NT2/D1 (cell line): ENCODE results near the gene GM2A.
"Not testable (repeated sequence)": the region's sequence is repeated elsewhere in the genome, so short reads cannot be mapped to it uniquely, and the experiment has no call there.

Experiments used
- DNase-seq: peaks from one replicate; pipeline ENCODE4 v3.0.0-alpha.2; 2011; ENCODE audit warnings: low read depth, low spot score
- H3K27me3 ChIP-seq: 2 replicates; pipeline ENCODE4 v1.6.0; 2011; ENCODE audit warnings: mild to moderate bottlenecking; ENCODE audit not compliant: insufficient read length, insufficient read depth
- H3K36me3 ChIP-seq: 2 replicates; pipeline ENCODE4 v1.6.1; 2011; ENCODE audit warnings: mild to moderate bottlenecking, low read length, mixed read lengths; ENCODE audit not compliant: insufficient read depth, insufficient read length
- H3K4me1 ChIP-seq: 2 replicates; pipeline ENCODE4 v1.5.1; 2011; ENCODE audit not compliant: insufficient read depth, insufficient read length
- H3K4me3 ChIP-seq: 2 replicates; pipeline ENCODE4 v1.5.1; 2011; ENCODE audit warnings: low read depth; ENCODE audit not compliant: insufficient read length
- H3K9ac ChIP-seq: 2 replicates; pipeline ENCODE4 v1.6.0; 2011; ENCODE audit warnings: low read depth; ENCODE audit not compliant: insufficient read length
- H3K9me3 ChIP-seq: 2 replicates; pipeline ENCODE4 v1.5.1; 2011; ENCODE audit warnings: mild to moderate bottlenecking, low read length; ENCODE audit not compliant: insufficient read depth
- SUZ12 ChIP-seq: IDR thresholded peaks from 2 replicates; pipeline ENCODE4 v1.6.1; 2011; ENCODE audit not compliant: insufficient read length, insufficient read depth; ENCODE audit errors: extremely low read depth
- YY1 ChIP-seq: IDR thresholded peaks from 2 replicates; pipeline ENCODE4 v1.6.1; 2011; ENCODE audit not compliant: insufficient read length, insufficient read depth
- ZNF274 ChIP-seq: IDR thresholded peaks from 2 replicates; pipeline ENCODE4 v1.6.1; 2011; ENCODE audit warnings: mild to moderate bottlenecking, low read depth, low read length

GM2A gene

GRCh38 chr5:151254556-151254955, 1.6 kb downstream of the GM2A start:
- Histone ChIP-seq H3K9ac (no peak overlapping the region), H3K9me3 (no peaks in the 10 kb centered on the region), H3K4me3 (no peak overlapping the region), H3K27me3 (no peaks in the 10 kb centered on the region), H3K36me3 (no peaks in the 10 kb centered on the region), H3K4me1 (peaks cover 4% of the 10 kb centered on the region)
- TF ChIP-seq YY1 (no peak), ZNF274 (no peak), SUZ12 (no peak)
- no peak for DNase-seq

GRCh38 chr5:151254990-151255389, 2.0 kb downstream of the GM2A start:
- H3K9ac ChIP-seq, H3K4me3 ChIP-seq, DNase-seq, H3K9me3 ChIP-seq, H3K4me1 ChIP-seq, H3K36me3 ChIP-seq, H3K27me3 ChIP-seq: not testable (repeated sequence)

GRCh38 chr5:151255621-151256286, 2.8 kb downstream of the GM2A start:
- no peak overlapping the region for H3K4me3 ChIP-seq
- TF ChIP-seq ZNF274 (no peak), SUZ12 (no peak), YY1 (no peak)
- H3K9me3 ChIP-seq: no peaks in the 10 kb centered on the region
- H3K4me1 ChIP-seq: peaks cover 4% of the 10 kb centered on the region
- DNase-seq: no peak
- no peaks in the 10 kb centered on the region for H3K27me3 ChIP-seq
- H3K9ac ChIP-seq: no peak overlapping the region
- H3K36me3 ChIP-seq: peaks cover 5% of the 10 kb centered on the region

- H3K4me1 ChIP-seq: peaks cover 4% of the 10 kb centered on the region
- no peaks in the 10 kb centered on the region for H3K27me3 ChIP-seq
- no peak for DNase-seq
- no peak overlapping the region for H3K4me3 ChIP-seq
- no peak overlapping the region for H3K9ac ChIP-seq
- no peaks in the 10 kb centered on the region for H3K9me3 ChIP-seq
- TF ChIP-seq SUZ12 (no peak), ZNF274 (no peak), YY1 (no peak)
- H3K36me3 ChIP-seq: peaks cover 8% of the 10 kb centered on the region
These were observed 4.8 kb downstream of the GM2A start for GRCh38 chr5:151257731-151258181.

GRCh38 chr5:151258201-151258611, 5.2 kb downstream of the GM2A start:
- H3K4me3 ChIP-seq: no peak overlapping the region
- peaks cover 8% of the 10 kb centered on the region for H3K36me3 ChIP-seq
- H3K27me3 ChIP-seq: no peaks in the 10 kb centered on the region
- TF ChIP-seq SUZ12: no peak
- TF ChIP-seq YY1: no peak
- no peak for TF ChIP-seq ZNF274
- no peak overlapping the region for H3K9ac ChIP-seq
- no peaks in the 10 kb centered on the region for H3K9me3 ChIP-seq
- H3K4me1 ChIP-seq: peaks cover 4% of the 10 kb centered on the region
- DNase-seq: no peak

GRCh38 chr5:151258816-151259215, 5.8 kb downstream of the GM2A start:
- Histone ChIP-seq H3K4me1 (peaks cover 4% of the 10 kb centered on the region), H3K36me3 (peaks cover 8% of the 10 kb centered on the region), H3K27me3 (no peaks in the 10 kb centered on the region), H3K9ac (no peak overlapping the region), H3K4me3 (no peak overlapping the region), H3K9me3 (no peaks in the 10 kb centered on the region)
- DNase-seq: no peak
- no peak for TF ChIP-seq YY1
- no peak for TF ChIP-seq ZNF274
- TF ChIP-seq SUZ12: no peak

- peaks cover 8% of the 10 kb centered on the region for H3K36me3 ChIP-seq
- DNase-seq: no peak
These were observed 6.9 kb downstream of the GM2A start for GRCh38 chr5:151259931-151260330.

GRCh38 chr5:151262532-151262931, 9.5 kb downstream of the GM2A start:
- no peak overlapping the region for H3K4me3 ChIP-seq

More at GRCh38 chr5:151259931-151260330, 6.9 kb downstream of the GM2A start:
- Histone ChIP-seq H3K27me3 (no peaks in the 10 kb centered on the region), H3K4me1 (peaks cover 10% of the 10 kb centered on the region), H3K4me3 (no peak overlapping the region), H3K9ac (no peak overlapping the region), H3K9me3 (no peaks in the 10 kb centered on the region)
- no peak for TF ChIP-seq SUZ12
- no peak for TF ChIP-seq YY1
- TF ChIP-seq ZNF274: no peak

More at GRCh38 chr5:151262532-151262931, 9.5 kb downstream of the GM2A start:
- Histone ChIP-seq H3K36me3 (peaks cover 16% of the 10 kb centered on the region), H3K27me3 (no peaks in the 10 kb centered on the region), H3K4me1 (peaks cover 7% of the 10 kb centered on the region), H3K9me3 (no peaks in the 10 kb centered on the region), H3K9ac (no peak overlapping the region)
- DNase-seq: no peak
- TF ChIP-seq ZNF274 (no peak), SUZ12 (no peak), YY1 (no peak)
